ENCODE results near the gene STX4. TPM values are rescaled to one million over a fixed set of nuclear protein-coding genes. Genes with fewer than 3 reads are reported as not detected.

STX4 gene
- total RNA-seq, 1 donor = 26.8 TPM

- Histone ChIP-seq H2AFZ (ENCODE audit: low read length) (no peak overlapping the region), H4K20me1 (ENCODE audit: insufficient read depth, low read length) (peaks cover 11% of the 10 kb centered on the region), H3K4me1 (ENCODE audit: insufficient read depth, low read length) (peaks cover 16% of the 10 kb centered on the region), H3K27ac (ENCODE audit: low read depth, low read length) (no peak overlapping the region), H3K27me3 (ENCODE audit: insufficient read depth, low read length) (no peaks in the 10 kb centered on the region), H3K4me2 (ENCODE audit: insufficient read depth, low read length) (no peak overlapping the region), H3K36me3 (ENCODE audit: insufficient read depth, low read length) (peaks cover 19% of the 10 kb centered on the region), H3K9me3 (ENCODE audit: low read depth, low read length) (no peaks in the 10 kb centered on the region), H3K4me3 (ENCODE audit: insufficient read depth, low read length) (no peak overlapping the region), H3K79me2 (ENCODE audit: insufficient read depth, low read length) (peaks cover 24% of the 10 kb centered on the region)
- TF ChIP-seq, protein P1, sequence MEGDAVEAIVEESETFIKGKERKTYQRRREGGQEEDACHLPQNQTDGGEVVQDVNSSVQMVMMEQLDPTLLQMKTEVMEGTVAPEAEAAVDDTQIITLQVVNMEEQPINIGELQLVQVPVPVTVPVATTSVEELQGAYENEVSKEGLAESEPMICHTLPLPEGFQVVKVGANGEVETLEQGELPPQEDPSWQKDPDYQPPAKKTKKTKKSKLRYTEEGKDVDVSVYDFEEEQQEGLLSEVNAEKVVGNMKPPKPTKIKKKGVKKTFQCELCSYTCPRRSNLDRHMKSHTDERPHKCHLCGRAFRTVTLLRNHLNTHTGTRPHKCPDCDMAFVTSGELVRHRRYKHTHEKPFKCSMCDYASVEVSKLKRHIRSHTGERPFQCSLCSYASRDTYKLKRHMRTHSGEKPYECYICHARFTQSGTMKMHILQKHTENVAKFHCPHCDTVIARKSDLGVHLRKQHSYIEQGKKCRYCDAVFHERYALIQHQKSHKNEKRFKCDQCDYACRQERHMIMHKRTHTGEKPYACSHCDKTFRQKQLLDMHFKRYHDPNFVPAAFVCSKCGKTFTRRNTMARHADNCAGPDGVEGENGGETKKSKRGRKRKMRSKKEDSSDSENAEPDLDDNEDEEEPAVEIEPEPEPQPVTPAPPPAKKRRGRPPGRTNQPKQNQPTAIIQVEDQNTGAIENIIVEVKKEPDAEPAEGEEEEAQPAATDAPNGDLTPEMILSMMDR (IDR thresholded peaks at IDR 0.05; ENCODE audit: extremely low read depth, low read depth, low read length) = no peak
- DNase-seq (ENCODE audit: insufficient read length, low spot score, missing footprints) = no peak
Measured at GRCh38 chr16:31031276-31031675, 2.1 kb upstream of the STX4 start.

- H3K4me2 ChIP-seq (ENCODE audit: insufficient read depth, low read length) = peak overlapping the region; percentile 91
- H3K27ac ChIP-seq (ENCODE audit: low read depth, low read length) = peak overlapping the region; percentile 78
Measured at GRCh38 chr16:31033709-31034492, 543 bp downstream of the STX4 start.

GRCh38 chr16:31036691-31037090, 3.3 kb downstream of the STX4 start:
- TF ChIP-seq, protein P1 (IDR thresholded peaks at IDR 0.05; ENCODE audit: extremely low read depth, low read depth, low read length) = no peak
- Histone ChIP-seq H2AFZ (ENCODE audit: low read length) (no peak overlapping the region), H3K36me3 (ENCODE audit: insufficient read depth, low read length) (peaks cover 42% of the 10 kb centered on the region), H3K79me2 (ENCODE audit: insufficient read depth, low read length) (peaks cover 28% of the 10 kb centered on the region), H3K9me3 (ENCODE audit: low read depth, low read length) (no peaks in the 10 kb centered on the region), H4K20me1 (ENCODE audit: insufficient read depth, low read length) (peaks cover 11% of the 10 kb centered on the region), H3K4me2 (ENCODE audit: insufficient read depth, low read length) (no peak overlapping the region), H3K4me1 (ENCODE audit: insufficient read depth, low read length) (peaks cover 16% of the 10 kb centered on the region), H3K27ac (ENCODE audit: low read depth, low read length) (no peak overlapping the region), H3K4me3 (ENCODE audit: insufficient read depth, low read length) (no peak overlapping the region), H3K27me3 (ENCODE audit: insufficient read depth, low read length) (no peaks in the 10 kb centered on the region)
- no peak for DNase-seq (ENCODE audit: insufficient read length, low spot score, missing footprints)

More at GRCh38 chr16:31033709-31034492, 543 bp downstream of the STX4 start:
- peak; percentile 99 for DNase-seq (ENCODE audit: insufficient read length, low spot score, missing footprints)
- Histone ChIP-seq H3K79me2 (ENCODE audit: insufficient read depth, low read length) (peaks cover 28% of the 10 kb centered on the region), H2AFZ (ENCODE audit: low read length) (peak overlapping the region; percentile 87), H4K20me1 (ENCODE audit: insufficient read depth, low read length) (peaks cover 11% of the 10 kb centered on the region), H3K9me3 (ENCODE audit: low read depth, low read length) (no peaks in the 10 kb centered on the region), H3K36me3 (ENCODE audit: insufficient read depth, low read length) (peaks cover 36% of the 10 kb centered on the region), H3K4me1 (ENCODE audit: insufficient read depth, low read length) (peaks cover 16% of the 10 kb centered on the region), H3K27me3 (ENCODE audit: insufficient read depth, low read length) (no peaks in the 10 kb centered on the region), H3K4me3 (ENCODE audit: insufficient read depth, low read length) (peak overlapping the region; percentile 92)
- TF ChIP-seq, protein P1 (IDR thresholded peaks at IDR 0.05; ENCODE audit: extremely low read depth, low read depth, low read length) = no peak

DNA sequence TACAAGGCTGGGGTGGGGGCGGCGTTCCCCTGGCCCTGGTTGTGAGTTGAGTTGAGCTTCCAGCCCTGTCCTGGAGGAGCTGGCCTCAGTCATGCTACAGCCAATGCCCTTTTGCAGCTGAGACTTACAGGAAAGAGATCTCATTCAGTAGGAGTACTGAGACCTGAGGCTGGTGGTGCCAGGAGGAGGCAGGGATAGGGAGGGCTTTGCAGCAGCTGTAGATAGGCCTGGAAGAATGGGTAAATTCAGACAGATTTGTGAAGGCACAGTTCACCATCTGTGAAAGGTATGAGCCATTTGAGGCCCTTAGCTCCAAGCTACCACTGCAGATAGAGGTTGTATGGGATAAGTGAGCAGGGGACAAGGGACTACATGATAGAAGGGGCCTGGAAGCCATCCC, 5.6 kb downstream of the STX4 start:
- H3K36me3 ChIP-seq (ENCODE audit: insufficient read depth, low read length) = peaks cover 54% of the 10 kb centered on the region

More for the DNA sequence above, 5.6 kb downstream of the STX4 start:
- no peak overlapping the region for H3K4me3 ChIP-seq (ENCODE audit: insufficient read depth, low read length)
- peaks cover 11% of the 10 kb centered on the region for H4K20me1 ChIP-seq (ENCODE audit: insufficient read depth, low read length)
- H3K9me3 ChIP-seq (ENCODE audit: low read depth, low read length) = no peaks in the 10 kb centered on the region
- DNase-seq (ENCODE audit: insufficient read length, low spot score, missing footprints) = peak; percentile 76
- H2AFZ ChIP-seq (ENCODE audit: low read length) = no peak overlapping the region
- no peaks in the 10 kb centered on the region for H3K27me3 ChIP-seq (ENCODE audit: insufficient read depth, low read length)
- H3K4me2 ChIP-seq (ENCODE audit: insufficient read depth, low read length) = no peak overlapping the region
- H3K4me1 ChIP-seq (ENCODE audit: insufficient read depth, low read length) = peaks cover 7% of the 10 kb centered on the region
- TF ChIP-seq, protein P1 (IDR thresholded peaks at IDR 0.05; ENCODE audit: extremely low read depth, low read depth, low read length) = no peak
- H3K79me2 ChIP-seq (ENCODE audit: insufficient read depth, low read length) = peaks cover 23% of the 10 kb centered on the region
- H3K27ac ChIP-seq (ENCODE audit: low read depth, low read length) = no peak overlapping the region

Data from osteoblast (primary cell).